Fibroblast of pulmonary artery (primary cell): ENCODE measurements around the gene GPR161.
A peak's percentile ranks its signal among the peaks of the same experiment; 100 is the strongest.

Experiments used
- DNase-seq: peaks from one replicate; pipeline ENCODE4 v3.0.0-alpha.2; 2010; ENCODE audit warnings: low read depth
- H3K4me3 ChIP-seq: replicated peaks from 2 replicates; pipeline ENCODE4 v1.5.1; 2011; ENCODE audit warnings: low read depth, mild to moderate bottlenecking, control low read depth, low read length, moderate library complexity
- TF ChIP-seq, protein P1 (sequence below): IDR thresholded peaks from 2 replicates; pipeline ENCODE4 v1.5.1; 2011; ENCODE audit warnings: mild to moderate bottlenecking, control low read depth, low read length, inconsistent platforms; ENCODE audit errors: missing control alignments

GPR161 gene

DNA sequence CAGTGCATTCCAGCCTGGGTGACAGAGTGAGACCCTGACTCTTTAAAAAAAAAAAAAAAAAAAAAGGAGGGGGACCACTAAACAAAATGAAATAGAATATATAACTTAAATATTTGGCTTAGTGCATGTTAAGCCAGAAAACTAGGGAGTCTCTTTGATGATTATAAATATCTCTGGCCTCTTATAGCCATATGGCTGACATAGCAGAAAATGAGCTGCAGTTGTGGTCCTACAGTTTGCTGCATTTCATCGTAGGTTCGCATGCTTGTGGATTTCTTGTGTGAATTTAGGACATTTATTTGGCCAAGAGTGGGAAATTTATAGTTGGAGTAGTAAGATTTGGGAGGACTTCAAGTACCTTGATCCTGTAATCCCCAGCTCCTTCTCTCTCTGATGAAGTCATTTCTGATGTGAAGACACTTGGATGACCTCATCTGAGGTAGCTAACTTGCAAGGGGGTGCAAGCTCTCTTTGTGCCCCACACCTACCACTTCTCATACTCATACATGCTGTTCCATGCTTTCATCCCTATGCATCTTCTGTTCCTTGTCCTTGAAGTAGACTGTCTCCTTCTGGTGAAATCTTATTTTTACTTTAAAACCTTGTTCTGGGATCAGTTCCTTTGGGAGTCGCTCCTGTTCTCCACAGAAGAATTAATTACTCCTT lies 35.7 kb upstream of the GPR161 start:
- no peak overlapping the region for H3K4me3 ChIP-seq
- TF ChIP-seq, protein P1, sequence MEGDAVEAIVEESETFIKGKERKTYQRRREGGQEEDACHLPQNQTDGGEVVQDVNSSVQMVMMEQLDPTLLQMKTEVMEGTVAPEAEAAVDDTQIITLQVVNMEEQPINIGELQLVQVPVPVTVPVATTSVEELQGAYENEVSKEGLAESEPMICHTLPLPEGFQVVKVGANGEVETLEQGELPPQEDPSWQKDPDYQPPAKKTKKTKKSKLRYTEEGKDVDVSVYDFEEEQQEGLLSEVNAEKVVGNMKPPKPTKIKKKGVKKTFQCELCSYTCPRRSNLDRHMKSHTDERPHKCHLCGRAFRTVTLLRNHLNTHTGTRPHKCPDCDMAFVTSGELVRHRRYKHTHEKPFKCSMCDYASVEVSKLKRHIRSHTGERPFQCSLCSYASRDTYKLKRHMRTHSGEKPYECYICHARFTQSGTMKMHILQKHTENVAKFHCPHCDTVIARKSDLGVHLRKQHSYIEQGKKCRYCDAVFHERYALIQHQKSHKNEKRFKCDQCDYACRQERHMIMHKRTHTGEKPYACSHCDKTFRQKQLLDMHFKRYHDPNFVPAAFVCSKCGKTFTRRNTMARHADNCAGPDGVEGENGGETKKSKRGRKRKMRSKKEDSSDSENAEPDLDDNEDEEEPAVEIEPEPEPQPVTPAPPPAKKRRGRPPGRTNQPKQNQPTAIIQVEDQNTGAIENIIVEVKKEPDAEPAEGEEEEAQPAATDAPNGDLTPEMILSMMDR, result no peak
- no peak for DNase-seq

DNA sequence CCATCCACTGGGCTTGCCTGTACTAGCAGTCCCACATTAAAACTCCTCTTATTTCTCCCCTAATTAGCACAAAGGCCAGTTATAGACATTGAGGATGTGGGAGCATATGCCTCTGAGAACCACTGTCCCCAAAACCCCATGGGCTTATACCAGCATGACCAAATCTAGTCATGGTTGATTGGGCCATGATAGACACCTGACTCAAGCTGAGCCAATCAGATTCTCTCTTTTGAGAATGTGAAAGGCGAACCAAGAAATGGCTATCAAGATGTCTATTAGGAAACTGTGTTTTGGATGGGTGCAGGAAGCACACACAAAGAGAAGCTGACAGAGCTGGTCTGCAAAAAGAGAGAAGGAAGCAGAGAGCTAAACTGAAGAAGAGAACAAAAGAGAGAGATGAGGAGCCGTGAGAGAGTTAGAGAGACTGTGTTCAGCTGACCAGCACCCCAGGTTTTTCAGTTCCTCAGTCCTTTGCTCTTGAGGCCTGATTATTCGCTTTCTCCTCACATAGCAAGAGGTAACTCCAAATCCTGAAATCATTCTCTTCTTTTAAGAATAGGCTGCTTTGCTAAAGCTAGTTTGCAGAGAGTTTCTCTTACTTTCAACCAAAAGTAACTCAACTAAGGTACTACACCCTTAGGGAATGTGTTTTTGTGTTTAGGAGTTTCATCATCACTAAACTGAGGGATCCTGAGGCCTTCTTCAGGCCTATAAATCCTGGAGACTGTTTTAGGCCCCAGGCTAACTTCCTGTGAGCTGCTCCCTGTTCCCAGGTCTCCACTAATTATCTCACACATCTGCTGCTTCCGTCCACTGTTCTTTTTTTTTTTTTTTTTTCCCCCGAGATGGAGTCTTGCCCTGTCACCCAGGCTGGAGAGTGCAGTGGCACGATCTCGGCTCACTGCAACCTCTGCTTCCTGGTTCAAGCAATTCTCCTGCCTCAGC lies 34.1 kb upstream of the GPR161 start:
- TF ChIP-seq, protein P1, result no peak
- DNase-seq, result no peak
- H3K4me3 ChIP-seq, result no peak overlapping the region

DNA sequence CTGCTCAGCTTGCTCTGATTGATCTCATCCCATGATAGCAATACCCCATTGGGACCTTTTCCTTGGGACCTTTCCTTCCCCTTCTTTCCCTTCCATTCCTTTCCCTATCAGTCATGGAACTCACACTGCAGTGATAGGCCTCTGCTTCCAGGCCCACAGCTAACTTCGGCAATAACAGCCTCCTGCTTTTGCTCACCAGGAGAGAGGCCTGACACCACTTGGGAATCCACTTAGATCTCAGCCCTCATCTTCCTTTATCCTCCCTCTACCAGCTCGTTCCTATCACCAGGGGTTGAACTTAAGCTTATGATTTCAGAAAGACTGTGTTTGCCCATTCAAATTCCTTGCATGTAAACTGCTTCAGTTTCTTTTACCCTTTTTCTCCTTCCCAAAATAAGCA lies 31.1 kb upstream of the GPR161 start:
- no peak for DNase-seq
- TF ChIP-seq, protein P1, result no peak
- no peak overlapping the region for H3K4me3 ChIP-seq

DNA sequence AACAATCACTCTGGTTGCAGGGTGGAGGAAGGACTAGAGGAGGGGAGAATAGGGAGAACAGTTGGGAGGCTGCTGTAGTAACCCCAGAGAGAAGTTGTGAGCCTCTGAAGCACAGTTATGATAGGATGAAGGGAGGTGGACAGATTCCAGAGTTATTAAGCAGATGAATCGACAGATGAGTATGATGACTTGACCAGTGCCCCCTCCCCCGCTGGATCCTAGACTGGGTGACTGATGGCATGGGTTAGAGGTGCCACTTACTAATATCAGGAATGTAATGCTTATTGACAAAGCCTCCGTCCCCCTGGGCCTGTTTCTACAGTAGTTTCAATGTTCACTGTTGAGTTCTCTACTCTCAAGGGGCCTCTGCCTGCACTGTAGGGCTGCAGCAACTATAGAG lies 28.0 kb upstream of the GPR161 start:
- DNase-seq, result no peak
- TF ChIP-seq, protein P1, result no peak
- H3K4me3 ChIP-seq, result no peak overlapping the region

DNA sequence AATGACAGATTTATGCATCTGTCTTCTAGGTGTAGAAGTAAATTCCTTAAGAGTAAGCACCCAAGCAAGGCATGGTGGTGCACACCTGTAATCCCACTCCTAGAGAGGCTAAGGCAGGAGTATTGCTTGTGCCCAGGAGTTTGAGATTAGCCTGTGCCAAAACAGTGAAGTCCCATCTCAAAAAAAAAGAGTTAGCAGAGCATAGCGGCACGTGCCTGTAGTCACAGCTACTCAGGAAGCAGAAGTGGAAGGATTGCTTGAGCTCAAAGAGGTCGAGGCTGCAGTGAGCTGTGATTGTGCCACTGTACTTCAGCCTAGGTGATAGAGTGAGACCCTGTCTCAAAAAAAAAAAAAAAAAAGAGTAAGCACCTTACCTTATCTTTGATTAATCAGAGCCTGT lies 26.9 kb upstream of the GPR161 start:
- H3K4me3 ChIP-seq, result no peak overlapping the region
- TF ChIP-seq, protein P1, result no peak
- no peak for DNase-seq

DNA sequence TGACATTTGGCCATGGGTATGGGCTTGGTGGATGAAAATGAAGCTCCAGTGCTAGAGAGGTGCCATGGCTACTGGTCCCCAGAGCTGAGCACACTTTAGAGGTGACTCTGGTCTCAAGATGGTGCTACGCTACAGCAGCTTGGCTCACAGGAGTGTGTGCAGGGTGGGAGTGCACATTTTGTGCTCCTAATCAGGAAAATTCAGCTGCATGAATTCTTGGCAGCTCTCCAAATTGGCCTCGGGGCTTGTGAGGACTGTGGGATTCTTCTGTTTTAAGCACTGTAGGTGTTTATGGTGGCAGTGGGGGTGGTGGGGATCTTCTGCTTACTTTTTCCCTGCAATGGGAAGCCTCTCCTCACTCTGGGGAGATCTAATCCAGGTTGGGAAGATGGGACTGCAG lies 24.7 kb upstream of the GPR161 start:
- peak; percentile 31 for DNase-seq
- no peak overlapping the region for H3K4me3 ChIP-seq
- TF ChIP-seq, protein P1, result no peak
